HuH-7.5 (cell line): ENCODE results near the gene PRDX1.
A peak's percentile ranks its signal among the peaks of the same experiment; 100 is the strongest.

Experiments used
- DNase-seq: peaks from one replicate; pipeline ENCODE4 v3.0.0; 2011; ENCODE audit warnings: low spot score

Gene PRDX1

DNA sequence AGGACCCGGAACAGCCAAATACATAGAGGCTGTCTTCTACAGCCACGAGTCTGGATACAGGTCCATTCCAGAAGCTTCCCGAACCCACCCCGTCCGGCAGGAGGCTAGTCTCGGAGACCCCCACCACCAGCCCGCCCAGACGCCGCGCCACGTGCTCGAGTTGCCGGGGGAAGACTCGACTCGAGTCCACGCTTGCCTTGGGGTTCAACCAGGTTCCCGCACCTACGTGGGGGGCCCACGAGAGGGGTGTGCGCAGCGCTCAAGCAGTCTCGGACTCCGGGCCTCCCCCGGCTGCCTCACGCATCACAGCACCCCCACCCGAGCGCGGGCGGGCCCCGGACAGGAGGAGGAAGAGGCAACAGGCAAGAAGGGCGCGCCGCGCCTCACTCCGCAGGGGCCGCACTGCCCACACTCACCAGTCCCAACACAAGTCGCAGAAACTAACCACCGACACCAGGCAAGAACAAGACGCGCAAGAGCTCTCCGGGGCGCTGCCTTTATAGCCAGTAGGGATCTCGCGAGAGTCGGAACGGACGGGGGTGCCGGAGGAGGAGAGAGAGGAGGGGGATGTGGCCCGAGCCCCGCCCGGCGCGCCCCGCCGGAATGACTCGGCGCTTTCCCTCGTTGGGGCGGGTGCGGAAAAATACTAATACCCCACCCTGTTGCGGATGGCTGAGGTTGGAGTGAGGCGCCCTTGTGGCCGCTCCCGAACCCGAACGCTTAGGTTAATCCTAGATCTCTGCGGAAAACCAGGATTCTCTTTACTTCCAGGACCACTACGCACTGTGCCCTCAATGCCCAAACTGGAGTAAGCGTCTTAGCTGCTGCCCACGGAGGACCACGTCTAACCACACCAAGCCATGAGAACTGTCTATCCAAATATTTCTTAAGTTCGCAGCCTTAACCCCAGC lies at the start of gene PRDX1:
TSS of gene PRDX1 (minus strand) at position 472 of the 911 bp plus-strand sequence. CDS start 2,841 bp downstream, outside the sequence.
- DNase-seq = peak; percentile 67

DNA sequence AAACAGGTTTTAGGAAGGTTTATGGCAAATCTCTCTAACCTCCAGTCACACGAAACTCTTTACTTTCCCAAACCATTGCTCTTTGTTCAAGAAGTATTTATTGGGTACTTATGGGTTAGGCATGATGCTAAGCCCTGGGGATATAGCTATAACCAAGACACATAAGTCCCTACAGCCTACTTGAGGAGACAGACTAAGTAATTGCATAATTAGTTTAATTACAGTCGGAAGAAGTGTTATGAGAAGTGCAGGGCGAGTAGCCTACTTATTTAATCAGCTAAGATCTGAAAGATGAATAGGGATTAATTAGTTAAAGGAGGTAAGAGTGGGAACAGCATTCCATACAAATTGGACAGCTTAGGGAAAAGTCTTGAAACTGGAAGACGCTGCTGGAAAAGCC lies 48.9 kb upstream of the PRDX1 start:
- no peak for DNase-seq

GRCh38 chr1:45569962-45570581 lies 48.4 kb upstream of the PRDX1 start:
- no peak for DNase-seq

GRCh38 chr1:45569571-45569961 lies 47.9 kb upstream of the PRDX1 start:
- no peak for DNase-seq

- DNase-seq = no peak
These were observed 46.7 kb upstream of the PRDX1 start for GRCh38 chr1:45568421-45568820.

DNA sequence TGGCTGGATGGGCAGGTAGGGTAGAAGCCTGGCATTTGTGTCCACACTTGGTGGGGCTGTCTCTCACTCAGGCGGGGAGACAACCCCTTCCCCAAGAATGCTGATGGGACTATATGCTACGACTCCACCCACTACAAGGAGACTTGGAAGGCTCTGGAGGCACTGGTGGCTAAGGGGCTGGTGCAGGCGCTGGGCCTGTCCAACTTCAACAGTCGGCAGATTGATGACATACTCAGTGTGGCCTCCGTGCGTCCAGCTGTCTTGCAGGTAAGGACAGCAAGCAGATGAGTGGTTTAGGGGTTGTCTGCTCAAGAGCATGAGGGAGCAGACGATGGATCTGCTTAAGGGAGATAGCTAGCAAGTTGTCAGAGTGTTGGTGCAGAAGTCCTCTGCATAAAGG lies 46.2 kb upstream of the PRDX1 start:
- no peak for DNase-seq

DNA sequence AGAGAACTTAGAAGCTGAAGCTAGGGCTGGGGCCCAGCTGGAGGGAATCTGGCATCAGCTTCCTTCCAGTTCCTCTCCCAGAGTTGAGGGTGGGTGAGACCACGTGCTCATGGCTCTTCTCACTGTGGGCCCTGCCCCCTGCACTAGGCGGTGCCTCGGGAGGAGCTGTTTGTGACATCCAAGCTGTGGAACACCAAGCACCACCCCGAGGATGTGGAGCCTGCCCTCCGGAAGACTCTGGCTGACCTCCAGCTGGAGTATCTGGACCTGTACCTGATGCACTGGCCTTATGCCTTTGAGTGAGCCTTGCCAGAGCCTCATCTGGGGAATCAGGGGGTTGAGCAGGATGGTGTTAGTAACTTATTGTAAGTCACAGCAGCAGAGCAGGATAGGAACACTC lies 45.0 kb upstream of the PRDX1 start:
- DNase-seq = no peak

DNA sequence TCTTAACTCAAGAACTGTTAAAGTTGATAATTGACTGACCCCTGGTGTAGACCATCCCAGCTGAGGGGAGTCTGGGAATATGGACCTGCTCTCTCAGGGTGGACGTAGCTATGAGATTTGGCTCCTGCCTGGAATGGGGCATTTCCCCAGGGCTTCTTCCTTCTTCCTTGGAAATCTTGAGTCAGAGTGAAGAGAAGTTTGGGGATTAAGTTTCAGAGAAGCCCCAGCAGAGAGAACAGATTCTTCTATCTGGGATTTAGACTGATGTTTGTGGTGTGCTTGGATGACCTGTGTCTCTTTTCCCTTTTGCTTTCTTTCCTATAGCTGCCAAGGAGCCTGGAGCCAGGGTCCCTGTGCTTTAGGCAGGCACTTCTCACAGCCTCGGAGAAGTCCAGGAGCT lies 42.2 kb upstream of the PRDX1 start:
- no peak for DNase-seq

DNA sequence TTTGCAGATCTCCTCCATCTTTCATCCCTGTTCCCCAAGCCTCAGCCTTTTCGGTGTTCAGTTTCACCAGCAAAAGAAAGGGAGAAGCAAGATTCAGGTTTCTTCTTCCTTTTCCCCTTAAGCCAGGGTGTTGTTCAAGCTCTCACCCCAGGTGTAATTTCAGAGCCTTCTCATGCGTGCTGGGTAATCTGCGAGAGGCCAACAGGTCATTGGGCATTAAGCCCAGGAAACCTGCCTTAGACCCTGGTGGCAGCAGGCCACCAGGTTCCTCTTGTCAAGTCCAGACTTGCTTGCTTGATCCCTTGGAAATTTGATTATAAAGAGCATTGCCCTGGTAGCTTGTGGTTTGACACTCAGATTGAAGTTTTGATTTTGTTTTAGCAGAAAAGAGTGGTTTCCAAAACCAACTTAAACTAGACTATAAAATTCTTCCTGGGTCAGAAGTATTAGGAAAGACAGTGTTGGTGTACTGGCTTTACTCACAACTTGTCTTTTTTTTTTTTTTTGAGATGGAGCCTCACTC lies 35.8 kb upstream of the PRDX1 start:
- DNase-seq = no peak

GRCh38 chr1:45554198-45554597 lies 32.5 kb upstream of the PRDX1 start:
- no peak for DNase-seq

GRCh38 chr1:45552331-45552730 lies 30.6 kb upstream of the PRDX1 start:
- no peak for DNase-seq

- no peak for DNase-seq
These were observed 30.0 kb upstream of the PRDX1 start for GRCh38 chr1:45551684-45552083.

GRCh38 chr1:45550401-45551351 lies 29.0 kb upstream of the PRDX1 start, which contains the start of gene AKR1A1:
TSS of gene AKR1A1 (plus strand) at chr1:45550826. CDS start at chr1:45561795, 10,969 bp downstream.
- peak; percentile 61 for DNase-seq

DNA sequence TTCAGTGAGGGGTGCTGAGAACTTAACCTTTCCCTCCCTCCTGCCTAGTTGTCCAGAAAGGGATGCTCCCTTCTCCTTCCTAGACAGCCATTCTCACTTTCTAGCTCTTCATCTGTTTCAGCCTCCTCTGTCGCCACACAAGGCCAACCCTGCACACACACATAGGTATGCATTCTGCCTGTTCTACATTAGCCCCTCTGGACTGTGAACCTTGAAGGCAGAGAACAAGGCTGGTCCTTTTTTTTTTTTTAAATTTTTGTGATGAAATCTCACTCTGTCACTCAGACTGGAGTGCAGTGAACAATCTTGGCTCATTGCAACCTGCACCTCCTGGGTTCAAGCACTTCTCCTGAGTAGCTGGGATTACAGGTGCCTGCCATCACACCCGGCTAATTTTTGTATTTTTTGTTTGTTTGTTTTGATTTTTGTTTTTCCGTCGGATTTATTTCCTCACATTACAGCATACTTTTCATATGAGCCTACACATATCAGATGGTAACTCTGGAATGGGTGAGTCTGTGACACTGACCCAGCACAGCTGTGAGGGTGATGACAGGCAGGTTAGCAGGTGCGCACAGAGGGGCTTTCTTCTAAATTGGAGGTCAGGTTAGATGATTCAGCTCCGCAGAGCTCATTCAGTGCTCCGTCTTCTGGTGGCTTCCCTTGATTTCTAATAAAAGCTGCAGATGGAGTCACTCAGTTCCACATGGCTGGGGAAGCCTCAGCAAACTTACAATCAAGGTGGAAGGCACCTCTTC lies 24.0 kb upstream of the PRDX1 start:
- no peak for DNase-seq

DNA sequence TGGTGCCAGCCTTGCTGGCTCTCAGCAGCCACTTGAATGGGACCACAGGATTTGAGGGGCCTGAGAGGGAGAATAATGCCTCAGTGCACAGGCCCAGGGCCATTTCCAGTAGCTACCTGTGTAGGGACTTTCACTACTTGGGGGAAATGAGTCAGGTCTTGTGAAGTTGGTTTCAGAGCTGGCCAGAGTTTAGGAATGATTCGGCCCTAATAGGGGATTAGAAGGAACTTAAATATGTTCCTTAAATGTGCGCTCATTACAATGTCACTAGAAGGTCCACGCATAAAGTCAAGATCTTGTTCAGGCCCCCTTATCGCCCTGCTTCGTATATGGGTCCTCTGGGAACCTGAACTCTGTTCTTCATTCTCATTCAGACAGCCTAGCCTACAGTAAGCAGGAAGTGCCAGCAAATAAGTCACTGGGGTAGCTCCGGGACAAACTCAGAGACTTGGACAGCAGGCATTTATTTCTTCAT lies 23.4 kb upstream of the PRDX1 start:
- no peak for DNase-seq

DNA sequence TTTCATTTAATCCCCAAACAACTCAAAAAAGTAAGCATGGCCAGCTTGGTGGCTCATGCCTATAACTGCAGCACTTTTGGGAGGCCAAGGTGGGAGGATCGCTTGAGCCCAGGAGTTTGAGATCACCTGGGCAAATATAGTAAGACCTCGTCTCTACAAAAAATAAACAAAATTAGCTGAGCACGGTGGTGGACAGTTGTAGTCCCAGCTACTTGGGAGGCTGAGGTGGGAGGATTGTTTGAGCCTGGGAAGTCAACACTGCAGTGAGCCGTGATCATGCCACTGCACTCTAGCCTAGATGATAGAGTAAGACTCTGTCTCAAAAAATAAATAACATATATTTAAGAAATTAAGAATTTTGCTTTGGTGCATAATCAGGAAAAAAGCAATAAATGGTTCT lies 22.8 kb upstream of the PRDX1 start:
- no peak for DNase-seq

DNA sequence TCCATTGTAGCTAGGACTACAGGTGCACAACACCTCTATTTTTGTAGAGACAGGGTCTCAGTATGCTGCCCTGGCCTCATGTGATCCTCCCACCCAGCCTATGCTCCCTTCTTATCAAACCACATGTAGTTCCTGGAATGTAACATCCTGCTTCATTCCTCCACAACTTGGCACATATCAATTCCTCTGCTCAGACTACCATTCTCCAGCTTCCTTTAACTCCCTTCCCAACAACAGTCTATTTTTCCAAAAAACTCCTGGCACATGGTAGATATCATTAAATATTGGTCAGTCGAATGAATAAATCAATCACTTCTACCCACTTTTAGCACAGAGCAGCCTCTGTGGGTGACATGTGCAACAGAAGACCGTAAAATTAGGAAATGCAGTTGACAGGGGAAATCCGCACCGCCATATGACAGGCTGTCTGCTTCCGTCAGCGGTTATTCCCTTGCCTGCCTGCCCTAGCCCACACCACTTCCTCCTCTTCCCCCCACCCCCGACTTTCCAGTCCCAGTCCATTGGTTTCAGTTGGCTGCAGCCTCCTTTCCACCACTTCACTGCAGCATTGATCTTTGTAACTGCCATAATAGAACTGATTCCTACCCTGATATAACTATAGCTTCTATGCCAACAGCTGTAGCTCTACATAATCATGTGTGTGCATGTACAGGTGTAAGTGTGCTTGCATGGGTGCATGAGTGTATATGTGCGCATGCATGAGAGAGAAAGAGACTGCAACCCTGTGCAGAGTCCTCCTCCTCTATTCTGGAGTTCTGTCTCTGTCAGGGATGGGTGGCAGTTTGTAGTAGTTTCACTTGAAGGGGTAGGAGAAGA lies 22.1 kb upstream of the PRDX1 start:
- no peak for DNase-seq

DNA sequence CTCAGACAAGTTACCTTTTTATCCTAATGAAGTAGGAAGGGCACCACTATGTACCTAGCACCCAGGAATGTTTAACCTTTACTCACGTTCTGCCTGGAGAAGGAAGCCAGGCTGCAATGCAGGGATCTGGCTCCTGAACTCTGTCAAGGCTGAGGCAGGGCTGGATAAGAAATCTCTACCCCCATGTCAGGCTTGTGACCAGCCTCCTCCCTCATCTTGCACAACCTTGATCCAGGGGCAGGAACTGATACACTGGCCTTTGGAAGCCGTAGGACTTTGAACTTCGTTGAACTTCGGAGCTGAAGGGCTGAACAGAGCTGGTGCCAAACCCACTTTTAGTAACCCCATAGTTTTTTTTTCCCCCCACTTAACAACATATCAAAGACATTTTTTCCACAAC lies 20.9 kb upstream of the PRDX1 start:
- peak; percentile 62 for DNase-seq

- DNase-seq = no peak
These were observed 19.5 kb upstream of the PRDX1 start for GRCh38 chr1:45541193-45541592.

DNA sequence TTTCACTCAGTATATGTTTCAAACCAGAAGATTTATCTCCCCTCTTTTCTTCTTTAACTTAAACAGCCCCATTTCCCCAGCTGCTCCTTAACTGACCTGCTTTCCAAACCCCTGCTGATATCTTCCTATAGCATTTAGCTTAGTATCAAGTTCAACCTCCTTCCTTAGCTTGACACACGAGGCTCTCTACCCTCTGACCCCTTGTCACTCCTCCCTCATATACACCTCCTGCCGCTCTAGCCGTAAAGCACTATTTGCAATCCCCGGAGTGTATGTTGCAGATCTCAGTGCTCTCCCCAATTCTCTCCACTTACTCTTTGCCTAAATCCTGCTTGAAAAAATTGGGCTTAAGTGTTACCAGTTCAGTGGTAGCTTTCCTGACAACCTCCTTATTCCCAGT lies 15.2 kb upstream of the PRDX1 start:
- DNase-seq = no peak
